Measurements from ENCODE around the gene TMEM271.

Gene TMEM271

DNA sequence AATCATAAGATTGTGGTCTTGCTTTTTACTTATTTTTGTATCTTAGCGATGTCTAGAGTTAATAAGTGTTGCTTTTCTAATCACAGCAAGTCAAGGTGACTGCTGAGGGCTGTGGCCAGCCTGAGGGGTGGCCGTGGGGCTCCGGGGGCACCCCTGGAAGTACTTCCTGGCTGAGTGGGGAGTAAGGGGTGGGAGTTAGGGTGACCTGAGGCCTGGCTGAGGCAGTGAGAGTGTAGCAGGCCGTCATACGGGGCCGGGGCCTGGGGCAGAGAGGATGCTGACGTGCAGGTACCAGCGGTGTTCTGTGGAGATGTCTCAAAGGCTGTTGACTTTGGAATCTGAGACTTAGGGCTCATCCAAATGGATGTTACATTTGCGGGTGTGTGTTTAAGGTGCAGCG, 47.8 kb downstream of the TMEM271 start:
- TF ChIP-seq, protein P1, sequence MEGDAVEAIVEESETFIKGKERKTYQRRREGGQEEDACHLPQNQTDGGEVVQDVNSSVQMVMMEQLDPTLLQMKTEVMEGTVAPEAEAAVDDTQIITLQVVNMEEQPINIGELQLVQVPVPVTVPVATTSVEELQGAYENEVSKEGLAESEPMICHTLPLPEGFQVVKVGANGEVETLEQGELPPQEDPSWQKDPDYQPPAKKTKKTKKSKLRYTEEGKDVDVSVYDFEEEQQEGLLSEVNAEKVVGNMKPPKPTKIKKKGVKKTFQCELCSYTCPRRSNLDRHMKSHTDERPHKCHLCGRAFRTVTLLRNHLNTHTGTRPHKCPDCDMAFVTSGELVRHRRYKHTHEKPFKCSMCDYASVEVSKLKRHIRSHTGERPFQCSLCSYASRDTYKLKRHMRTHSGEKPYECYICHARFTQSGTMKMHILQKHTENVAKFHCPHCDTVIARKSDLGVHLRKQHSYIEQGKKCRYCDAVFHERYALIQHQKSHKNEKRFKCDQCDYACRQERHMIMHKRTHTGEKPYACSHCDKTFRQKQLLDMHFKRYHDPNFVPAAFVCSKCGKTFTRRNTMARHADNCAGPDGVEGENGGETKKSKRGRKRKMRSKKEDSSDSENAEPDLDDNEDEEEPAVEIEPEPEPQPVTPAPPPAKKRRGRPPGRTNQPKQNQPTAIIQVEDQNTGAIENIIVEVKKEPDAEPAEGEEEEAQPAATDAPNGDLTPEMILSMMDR (IDR thresholded peaks at IDR 0.05; ENCODE audit: borderline replicate concordance, control extremely low read depth, extremely low read depth, insufficient read depth, missing control alignments) = no peak
- in situ Hi-C loops (cut with MboI; ENCODE audit: low sequenced_read_pairs, unreplicated experiment) = no loop called here
- no peak for DNase-seq (ENCODE audit: low spot score)

DNA sequence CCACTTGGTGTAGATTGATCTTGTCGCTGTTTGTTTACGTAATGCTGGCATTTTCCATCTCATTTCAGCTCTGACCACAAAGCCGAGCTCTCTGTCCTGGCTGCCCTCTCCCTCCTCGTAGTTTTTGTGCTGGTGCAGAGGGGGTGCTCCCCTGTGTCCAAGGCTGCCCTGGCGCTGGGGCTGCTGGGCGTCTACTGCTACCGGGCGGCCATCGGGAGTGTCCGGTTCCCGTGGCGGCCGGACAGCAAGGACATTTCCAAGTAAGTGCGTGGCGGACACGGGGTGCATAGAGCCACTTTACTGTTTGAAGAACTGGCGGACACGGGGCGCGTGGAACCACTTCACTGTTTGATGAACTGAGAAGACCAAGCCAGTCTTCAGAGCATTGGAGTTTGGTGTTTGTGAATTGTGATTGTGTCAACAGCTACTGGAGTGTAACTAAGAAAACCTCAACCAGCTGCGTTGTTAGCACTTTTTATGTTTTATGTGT, 49.1 kb downstream of the TMEM271 start:
- in situ Hi-C loops (cut with MboI; ENCODE audit: low sequenced_read_pairs, unreplicated experiment) = no loop called here
- no peak for DNase-seq (ENCODE audit: low spot score)
- TF ChIP-seq, protein P1 (IDR thresholded peaks at IDR 0.05; ENCODE audit: borderline replicate concordance, control extremely low read depth, extremely low read depth, insufficient read depth, missing control alignments) = no peak

DNA sequence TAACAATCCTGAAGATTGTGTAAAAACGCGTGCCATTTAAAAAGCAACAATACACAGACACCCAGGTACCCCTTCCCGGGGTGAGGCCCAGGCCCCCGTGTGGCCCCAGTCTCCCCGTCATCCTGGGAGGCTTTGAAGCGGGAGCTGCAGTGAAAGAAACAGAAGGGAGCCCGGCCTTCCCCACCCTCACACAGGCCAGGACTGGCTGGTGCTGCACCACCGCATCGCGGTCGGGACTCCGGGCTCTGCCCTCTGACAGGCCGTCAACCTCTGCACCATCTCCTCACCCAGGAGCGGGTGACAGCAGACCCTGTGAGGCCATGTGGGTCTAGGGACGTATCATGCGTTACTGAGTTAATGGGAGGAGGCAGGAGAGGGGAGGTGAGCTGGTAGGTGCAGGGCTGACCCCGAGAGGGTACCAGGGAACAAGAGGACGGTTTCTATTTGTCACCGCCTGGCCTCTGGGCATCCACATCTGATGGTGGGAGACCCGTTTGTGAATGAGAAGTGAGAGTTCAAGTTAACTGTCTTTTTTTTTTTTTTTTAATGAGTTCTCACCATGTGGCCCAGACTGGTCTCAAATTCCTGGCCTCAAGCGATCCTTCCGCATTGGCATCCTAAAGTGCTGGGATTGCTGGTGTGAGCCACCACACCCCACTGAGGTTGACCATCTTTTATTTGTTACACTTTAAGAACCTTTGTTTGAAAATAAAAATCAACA, 49.7 kb downstream of the TMEM271 start:
- no peak for DNase-seq (ENCODE audit: low spot score)
- in situ Hi-C loops (cut with MboI; ENCODE audit: low sequenced_read_pairs, unreplicated experiment) = no loop called here
- TF ChIP-seq, protein P1 (IDR thresholded peaks at IDR 0.05; ENCODE audit: borderline replicate concordance, control extremely low read depth, extremely low read depth, insufficient read depth, missing control alignments) = no peak

DNA sequence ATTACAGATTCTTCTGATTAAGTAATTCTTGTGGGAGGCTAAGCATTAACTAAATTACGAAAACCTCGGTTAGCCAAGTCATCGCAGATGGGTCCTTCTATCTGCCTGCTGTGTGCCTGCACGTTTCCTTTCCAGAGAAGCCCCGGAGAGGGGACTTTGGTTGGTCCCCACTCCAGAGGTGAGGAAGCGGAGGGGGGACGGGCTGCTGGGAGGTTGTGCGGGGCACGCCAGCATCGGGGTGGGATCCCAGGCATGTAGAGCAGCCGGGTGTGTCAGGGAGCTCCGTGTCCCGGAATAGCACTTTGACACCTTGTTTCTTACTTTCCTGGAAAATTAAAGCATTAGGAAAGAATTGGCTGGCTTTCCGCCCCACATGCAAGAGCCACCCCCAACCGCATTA, 50.4 kb downstream of the TMEM271 start:
- no peak for DNase-seq (ENCODE audit: low spot score)
- in situ Hi-C loops (cut with MboI; ENCODE audit: low sequenced_read_pairs, unreplicated experiment) = no loop called here
- TF ChIP-seq, protein P1 (IDR thresholded peaks at IDR 0.05; ENCODE audit: borderline replicate concordance, control extremely low read depth, extremely low read depth, insufficient read depth, missing control alignments) = no peak

DNA sequence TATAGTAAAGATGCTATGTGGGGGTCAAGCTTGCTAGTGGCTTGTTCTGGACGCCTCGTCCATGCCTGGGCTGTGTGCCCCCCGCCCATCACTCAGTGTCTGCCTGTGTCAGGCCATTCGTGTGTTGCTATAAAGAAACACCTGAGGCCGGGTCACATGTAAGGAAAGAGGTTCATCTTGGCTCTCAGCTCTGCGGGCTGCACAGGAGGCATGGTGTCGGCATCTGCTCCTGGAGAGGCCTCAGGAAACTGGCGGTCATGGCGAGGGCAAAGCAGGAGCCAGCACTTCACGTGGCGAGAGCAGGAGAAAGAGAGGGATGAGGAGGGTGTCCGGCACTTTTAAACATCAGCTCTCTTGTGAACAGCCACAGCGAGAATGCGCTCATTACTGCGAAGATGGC, 51.9 kb downstream of the TMEM271 start:
- DNase-seq (ENCODE audit: low spot score) = no peak
- in situ Hi-C loops (cut with MboI; ENCODE audit: low sequenced_read_pairs, unreplicated experiment) = no loop called here
- TF ChIP-seq, protein P1 (IDR thresholded peaks at IDR 0.05; ENCODE audit: borderline replicate concordance, control extremely low read depth, extremely low read depth, insufficient read depth, missing control alignments) = no peak
